A673 (cell line): ENCODE measurements around the gene EEFSEC.

Experiments
- CTCF ChIP-seq: fragments of 300-800, 200-600 bp; sonication (generic); conservative IDR thresholded peaks from 2 replicates; pipeline ENCODE4 v1.5.1; 2017; ENCODE audit warnings: low read depth, mild to moderate bottlenecking, antibody characterized with exemption, low read length, moderate library complexity, mixed read lengths
- EZH2 ChIP-seq: fragments of 200-600 bp; sonication (generic); IDR thresholded peaks from 2 replicates; pipeline ENCODE4 v1.6.1; 2017; ENCODE audit warnings: borderline replicate concordance, low read depth, mild to moderate bottlenecking, mixed read lengths, antibody characterized with exemption, low read length; ENCODE audit not compliant: poor library complexity, severe bottlenecking

GRCh38 chr3:128274837-128275236, 121.6 kb downstream of the EEFSEC start:
- TF ChIP-seq CTCF: no peak
- no peak for TF ChIP-seq EZH2
